Endometrial microvascular endothelial cells (primary cell): ENCODE data around the gene NOL3. TPM values are rescaled to one million over a fixed set of nuclear protein-coding genes. Genes with fewer than 3 reads are reported as not detected.

ENCODE experiments used
- in situ Hi-C: cut with HindIII; loops from 2 replicates; pipeline ENCODE4 v1.10.0; 2017; ENCODE audit warnings: low sequenced_read_pairs, low pct_unique_long_range_greater_than_20kb; ENCODE audit errors: inconsistent ontology term
- total RNA-seq: library from RNA; depleted of rRNA; stranded (reverse); fragments of >200 nt; gene quantifications from one replicate; pipeline ENCODE4 v1.2.3, GENCODE V29; 2015; ENCODE audit errors: inconsistent ontology term

Gene NOL3
- total RNA-seq, 1 donor from 2014 or later, result 37.5 TPM

DNA sequence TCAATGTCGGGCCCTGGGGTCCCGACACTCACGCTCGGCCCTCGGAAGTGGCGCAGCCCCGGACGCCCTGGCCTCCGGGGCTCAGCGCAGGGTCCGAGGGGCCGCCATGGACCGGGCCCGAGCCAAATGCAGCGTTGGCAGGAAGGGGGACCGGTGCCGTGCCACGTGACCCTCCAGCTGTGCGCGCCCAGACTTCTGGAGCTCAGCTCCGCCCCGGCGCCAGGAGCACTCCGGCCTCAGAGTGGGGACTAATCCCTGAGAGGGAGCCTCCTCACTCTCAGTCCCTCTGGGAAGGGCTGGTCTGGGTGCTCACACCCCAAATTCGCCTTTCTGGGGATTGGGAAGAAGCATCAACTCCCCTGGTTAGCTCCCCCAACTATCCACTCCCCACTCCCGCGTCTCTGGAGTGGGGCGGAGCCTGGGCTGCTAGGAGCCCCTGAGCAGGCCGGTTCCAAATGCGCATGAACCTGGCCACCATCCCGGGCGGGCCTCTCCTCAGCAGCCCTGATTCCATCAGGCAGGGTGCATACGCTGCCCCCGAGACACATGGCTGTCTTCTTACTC is 19.4 kb upstream of the NOL3 start, which contains the start of gene B3GNT9:
B3GNT9 (minus strand) TSS at position 166 of the 564 bp plus-strand sequence. CDS start 513 bp downstream, outside the sequence.
- in situ Hi-C loops, result no loop called here

DNA sequence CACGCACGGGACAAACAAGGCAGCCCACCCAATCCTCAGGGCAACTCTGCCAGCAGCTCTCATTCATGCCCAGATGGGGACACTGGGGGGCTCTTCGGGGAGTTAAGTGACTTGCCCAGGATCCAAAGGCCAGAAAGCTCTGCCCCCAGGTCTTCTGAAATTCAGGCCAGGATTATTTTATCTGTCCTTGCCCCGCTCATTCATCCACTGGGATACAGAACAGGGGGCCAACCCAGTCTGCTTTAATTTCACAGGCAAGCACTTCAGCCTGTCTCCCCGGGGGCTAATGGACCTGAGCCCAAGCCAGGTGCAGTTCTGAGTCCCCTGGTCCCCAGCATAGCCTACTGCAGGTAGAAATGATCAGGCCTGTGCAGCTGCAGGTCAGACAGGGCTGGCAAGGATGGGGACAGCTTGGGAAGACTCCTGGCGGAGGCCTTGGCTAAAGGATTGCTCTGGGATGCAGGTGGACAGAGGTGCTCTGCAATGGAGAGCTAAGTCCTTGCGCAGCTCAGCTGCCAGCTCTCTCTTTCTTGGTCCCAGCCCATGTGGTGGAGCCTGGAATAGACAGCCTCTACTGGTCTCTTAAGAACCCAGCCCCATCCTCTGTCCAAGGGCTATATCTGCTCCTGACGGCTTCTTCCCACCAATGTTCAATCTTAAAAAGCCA is 18.8 kb upstream of the NOL3 start:
- in situ Hi-C loops, result no loop called here

DNA sequence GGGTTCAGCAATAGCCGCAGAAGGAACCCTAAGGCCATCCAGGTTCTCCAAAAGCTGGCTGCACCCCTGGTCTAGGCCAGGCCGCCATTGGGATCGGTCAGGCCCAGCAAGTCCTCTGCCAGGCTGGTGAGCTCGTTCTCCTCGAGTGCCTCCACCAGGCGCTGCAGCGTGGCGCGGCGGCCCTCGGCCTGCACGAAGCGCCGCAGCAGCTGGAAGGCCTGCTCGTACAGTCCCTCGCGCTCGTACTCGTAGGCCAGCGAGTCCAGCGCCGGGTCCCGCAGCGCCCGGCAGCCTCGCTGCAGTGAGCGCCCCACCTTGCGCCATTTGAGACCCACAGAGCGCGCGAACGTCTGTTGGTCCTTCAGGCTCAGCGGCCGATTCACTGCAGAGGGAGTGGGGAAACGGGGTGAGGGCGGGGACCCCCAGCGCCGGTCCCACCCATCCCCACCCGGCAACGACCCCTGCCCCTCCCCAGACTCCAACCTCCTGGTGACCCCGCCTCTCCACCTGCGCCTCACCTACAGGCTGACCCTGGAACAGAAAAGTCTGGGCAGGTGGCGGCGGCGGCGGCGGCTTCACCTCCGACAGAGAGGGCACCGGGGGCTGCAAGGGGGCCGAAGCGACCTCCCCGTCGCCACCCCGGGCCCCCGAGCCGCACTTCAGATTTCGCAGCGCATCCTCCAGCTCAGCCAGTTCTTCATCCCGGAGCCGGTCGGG is 15.6 kb upstream of the NOL3 start:
- in situ Hi-C loops, result no loop called here

DNA sequence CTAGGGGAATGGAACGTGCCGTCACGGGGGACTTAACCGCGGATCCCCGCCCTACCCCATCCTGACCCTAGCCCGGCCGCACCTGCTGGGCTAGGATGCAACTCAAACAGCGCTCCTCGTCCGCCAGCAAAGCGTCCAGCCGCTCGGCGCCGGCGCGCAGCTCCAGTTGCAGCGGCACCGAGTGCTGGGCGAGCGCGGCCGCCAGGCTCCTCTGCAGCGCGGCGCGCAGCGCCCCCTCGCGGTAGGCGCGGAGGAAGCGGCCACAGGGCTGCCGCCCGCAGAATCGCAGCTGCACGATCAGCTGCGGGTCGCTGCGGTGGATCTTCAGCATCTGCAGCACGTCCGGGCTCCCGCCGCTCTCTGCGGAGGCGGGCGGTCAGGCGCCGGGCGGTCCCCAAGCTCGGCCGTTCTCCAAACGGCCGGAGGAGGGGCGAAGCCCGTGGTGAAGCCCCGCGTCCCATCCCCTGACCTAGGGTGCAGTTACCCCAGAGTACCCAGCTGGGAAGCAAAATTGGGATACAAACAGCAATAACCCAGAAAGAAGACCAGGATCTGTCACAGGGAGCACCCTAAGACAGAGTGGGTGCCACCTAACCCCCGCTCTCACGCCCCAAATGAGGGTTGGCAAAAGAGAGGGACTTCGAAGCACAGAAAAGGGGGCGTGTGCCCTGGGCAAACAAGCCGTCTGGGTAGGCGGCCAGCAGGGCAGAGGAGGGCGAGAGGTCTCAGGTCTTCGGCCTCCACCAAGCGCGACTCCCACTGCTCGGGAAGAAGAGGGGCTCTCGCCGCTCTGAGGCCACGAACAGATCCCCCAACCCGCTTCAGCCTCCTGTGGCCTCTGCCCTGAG is 14.8 kb upstream of the NOL3 start:
- in situ Hi-C loops, result no loop called here

DNA sequence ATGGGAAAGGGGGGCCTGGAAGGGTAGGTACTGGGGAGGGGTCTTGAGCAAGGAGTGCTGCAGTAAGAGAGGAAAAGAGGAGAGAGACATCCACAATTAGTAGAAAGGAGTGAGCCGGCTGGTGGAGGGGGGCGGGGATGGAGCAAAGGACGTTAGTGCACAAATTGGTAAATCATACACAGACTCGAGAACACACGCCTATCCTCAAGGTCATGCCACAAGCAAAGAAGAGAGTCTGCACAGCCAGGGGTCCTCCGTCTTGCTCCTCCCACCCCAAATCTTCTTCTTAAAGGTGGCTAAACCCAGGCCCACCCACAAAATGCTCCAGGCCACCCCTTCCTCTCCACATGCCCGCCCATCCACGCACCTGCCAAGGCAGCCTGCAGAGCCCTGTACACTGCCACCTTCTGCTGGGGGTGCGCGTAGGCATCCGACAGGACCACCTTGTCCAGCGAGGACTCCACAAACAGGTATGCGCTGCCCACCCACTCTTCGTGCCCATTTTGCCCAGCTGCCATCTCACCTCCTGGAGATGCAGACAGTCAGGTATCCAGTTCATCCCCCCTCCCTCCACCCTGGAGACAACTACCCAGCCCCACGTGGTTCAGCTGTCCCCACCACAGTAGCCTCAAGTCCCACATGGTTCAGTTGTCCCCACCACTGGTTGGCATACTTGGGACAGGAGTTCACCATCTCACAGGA is 14.0 kb upstream of the NOL3 start:
- in situ Hi-C loops, result no loop called here

GRCh38 chr16:67157106-67157748 is 13.1 kb upstream of the NOL3 start:
- in situ Hi-C loops, result no loop called here

GRCh38 chr16:67157892-67158635 is 12.3 kb upstream of the NOL3 start:
- in situ Hi-C loops, result no loop called here

DNA sequence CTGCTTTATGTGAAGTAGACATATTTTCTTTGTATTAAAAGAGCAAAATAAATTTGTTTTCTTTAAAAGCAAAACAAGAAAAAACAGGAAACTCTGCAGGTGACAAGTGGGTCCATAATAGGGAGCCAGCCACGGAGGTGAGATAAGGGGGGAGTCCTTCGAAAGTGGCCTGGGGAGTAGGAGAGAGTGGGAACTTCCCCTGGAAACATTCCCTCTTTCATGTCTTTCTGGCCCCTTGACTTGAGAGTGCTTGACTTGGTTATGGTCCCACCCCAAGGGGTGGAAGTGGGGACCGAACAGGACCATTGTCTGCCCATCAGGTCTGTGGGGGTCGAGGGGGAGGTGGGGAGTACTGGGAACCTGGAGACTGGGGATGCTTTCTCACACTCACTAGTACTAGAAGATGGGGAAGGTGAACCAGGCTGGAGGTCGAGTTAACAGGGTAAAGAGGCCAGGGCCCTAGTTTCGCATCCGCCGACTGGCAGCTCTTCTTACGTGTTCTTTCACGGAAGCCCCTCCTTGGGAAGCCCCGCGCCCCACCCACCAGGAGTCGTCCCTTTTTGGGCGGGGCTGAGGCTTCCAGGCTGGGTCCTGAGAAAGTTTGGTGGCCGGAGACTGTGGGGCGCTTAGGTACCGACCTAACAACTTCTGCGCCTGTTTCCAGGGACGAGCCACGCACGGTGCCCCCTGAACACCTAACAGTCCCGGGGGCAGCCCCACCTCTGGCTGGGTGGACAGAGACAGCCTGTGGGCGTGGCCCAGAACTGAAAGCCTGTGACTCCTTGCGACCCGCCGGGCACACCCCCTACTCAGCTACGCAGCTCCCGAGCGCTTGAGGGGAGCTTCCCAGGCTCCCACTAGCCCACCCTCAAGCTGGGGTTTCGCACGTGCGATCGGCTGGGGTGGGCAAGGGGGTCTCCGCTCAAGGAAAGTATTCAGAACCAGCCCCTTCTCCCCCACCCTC is 11.4 kb upstream of the NOL3 start:
- in situ Hi-C loops, result no loop called here

- in situ Hi-C loops, result no loop called here
These were observed 8.7 kb upstream of the NOL3 start for GRCh38 chr16:67161595-67162058.

DNA sequence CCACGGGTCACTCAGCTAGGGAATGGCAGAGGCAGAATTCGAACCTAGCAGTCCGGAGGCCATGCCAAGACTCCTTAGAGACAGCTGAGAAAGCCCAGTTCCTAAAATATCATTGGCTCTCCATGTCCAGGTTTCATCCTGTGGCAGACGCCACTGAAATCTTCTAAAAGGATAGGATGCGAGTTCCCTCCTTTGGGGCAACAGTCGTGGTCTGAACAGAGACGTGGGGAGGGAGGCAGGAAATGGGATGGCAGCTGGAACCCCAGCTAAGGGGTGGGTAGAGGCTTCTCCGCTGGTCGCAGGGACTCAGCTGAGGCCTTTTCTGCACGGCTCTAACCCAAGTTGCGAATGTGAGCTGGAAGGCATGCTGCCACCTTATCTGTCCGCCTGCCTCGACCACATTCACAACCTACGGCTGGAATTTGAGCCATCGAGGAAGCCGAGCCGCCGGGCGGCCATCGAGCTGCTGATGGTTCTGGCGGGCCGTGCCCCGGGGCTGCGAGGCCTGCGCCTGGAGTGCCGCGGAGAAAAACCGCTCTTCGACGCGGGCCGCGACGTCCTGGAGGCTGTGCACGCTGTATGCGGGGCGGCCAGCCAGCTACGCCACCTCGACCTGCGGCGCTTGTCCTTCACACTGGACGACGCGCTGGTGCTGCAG is 7.7 kb upstream of the NOL3 start:
- in situ Hi-C loops, result no loop called here

- in situ Hi-C loops, result no loop called here
These were observed 7.0 kb upstream of the NOL3 start for GRCh38 chr16:67163164-67163998.

DNA sequence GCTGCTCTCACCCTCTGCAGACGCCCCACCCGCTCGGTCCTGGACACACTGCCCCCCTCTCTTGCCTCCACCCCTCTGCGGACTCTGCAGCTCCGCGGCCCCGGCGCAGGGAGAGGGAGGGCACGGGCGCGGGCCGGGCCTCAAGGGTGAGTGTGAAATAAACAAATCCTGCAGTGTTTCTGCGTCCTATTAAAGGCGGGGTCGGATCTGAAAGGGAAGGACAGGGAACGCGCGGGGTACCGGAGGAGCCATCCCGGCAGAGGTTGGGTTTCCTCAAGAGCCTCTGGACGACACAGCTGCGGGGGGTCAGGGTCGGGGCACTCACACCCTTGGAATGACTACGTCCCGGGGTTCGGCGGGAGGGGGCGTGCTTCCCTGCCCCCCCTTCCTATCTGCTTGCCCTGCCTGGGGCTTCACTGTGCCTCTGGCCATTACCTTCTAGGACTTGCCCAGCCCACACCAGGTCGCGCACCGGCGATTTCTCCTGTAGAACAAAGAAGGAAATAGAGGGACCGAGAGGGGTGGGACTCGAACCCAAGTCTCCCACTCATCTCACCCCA is 6.3 kb upstream of the NOL3 start:
- in situ Hi-C loops, result no loop called here

GRCh38 chr16:67164599-67165061 is 5.7 kb upstream of the NOL3 start, which contains the start of gene HSF4:
HSF4 (plus strand) TSS chr16:67164745; CDS start chr16:67164812, 67 bp downstream.
- in situ Hi-C loops, result no loop called here

GRCh38 chr16:67165121-67166078 is 4.9 kb upstream of the NOL3 start:
- in situ Hi-C loops, result no loop called here
